HEK293 (cell line): ENCODE data around the gene E4F1.
A peak's percentile ranks its signal among the peaks of the same experiment; 100 is the strongest.

ENCODE experiments used
- CTCF ChIA-PET: fragments of 350-600 bp; formaldehyde crosslinking; extraction: SDS; loops from one replicate; lab custom pipeline; 2021; ENCODE audit warnings: antibody characterized with exemption; lab: Yijun Ruan, JAX
- POLR2A ChIA-PET: fragments of 300-600 bp; formaldehyde crosslinking; extraction: SDS; loops from one replicate; lab custom pipeline; 2020; ENCODE audit warnings: antibody characterized with exemption, inconsistent platforms; lab: Yijun Ruan, JAX
- H3K27ac ChIP-seq: fragments of 200-500 bp; sonication (Bioruptor generic); 2 replicates; pipeline ENCODE4 v1.5.1; 2014; ENCODE audit warnings: low read depth, low read length, control low read depth, inconsistent platforms; ENCODE audit errors: extremely low read depth
- H3K36me3 ChIP-seq, 2 experiments: fragments of 200-500 bp in 1 of 2; sonication (Bioruptor generic) in 1 of 2; 1 replicate in 1 of 2; 2 replicates in 1 of 2; pipeline ENCODE4 v1.5.1; 2014 to 2017; ENCODE audit warnings: inconsistent platforms in 2 of 2, low read length in 2 of 2; ENCODE audit not compliant: control insufficient read depth in 2 of 2, insufficient read depth in 1 of 2
- H3K4me1 ChIP-seq: fragments of 200-500 bp; sonication (Bioruptor generic); 2 replicates; pipeline ENCODE4 v1.5.1; 2014; ENCODE audit warnings: mild to moderate bottlenecking, low read length, inconsistent platforms; ENCODE audit not compliant: control insufficient read depth, insufficient read depth
- H3K4me3 ChIP-seq: 2 replicates; pipeline ENCODE4 v1.5.1; 2011; ENCODE audit warnings: low read depth, mild to moderate bottlenecking, control low read depth, low read length, moderate library complexity
- H3K9me3 ChIP-seq: fragments of 200-500 bp; sonication (Bioruptor generic); 2 replicates; pipeline ENCODE4 v1.5.1; 2014; ENCODE audit warnings: low read depth, low read length, inconsistent platforms; ENCODE audit not compliant: control insufficient read depth, insufficient read depth
- GLIS2 ChIP-seq: fragments of 450-650 bp; formaldehyde crosslinking; IDR thresholded peaks from 2 replicates; pipeline ENCODE4 v1.5.1; 2016; ENCODE audit warnings: missing biosample characterization, missing genetic modification characterization
- KLF7 ChIP-seq: fragments of 450-650 bp; formaldehyde crosslinking; IDR thresholded peaks from 2 replicates; pipeline ENCODE4 v1.5.1; 2016; ENCODE audit warnings: missing biosample characterization, missing genetic modification characterization, borderline replicate concordance
- SCRT2 ChIP-seq: fragments of 450-650 bp; formaldehyde crosslinking; IDR thresholded peaks from 2 replicates; pipeline ENCODE4 v1.5.1; 2016; ENCODE audit warnings: missing biosample characterization, missing genetic modification characterization
- SP2 ChIP-seq: fragments of 450-650 bp; formaldehyde crosslinking; IDR thresholded peaks from 2 replicates; pipeline ENCODE4 v1.5.1; 2016; ENCODE audit warnings: missing biosample characterization, missing genetic modification characterization
- SP3 ChIP-seq: fragments of 450-650 bp; formaldehyde crosslinking; IDR thresholded peaks from 2 replicates; pipeline ENCODE4 v1.5.1; 2016; ENCODE audit warnings: missing biosample characterization, missing genetic modification characterization
- SP7 ChIP-seq: fragments of 450-650 bp; formaldehyde crosslinking; IDR thresholded peaks from 2 replicates; pipeline ENCODE4 v1.5.1; 2016; ENCODE audit warnings: missing biosample characterization, missing genetic modification characterization
- ZBTB20 ChIP-seq: fragments of 450-650 bp; formaldehyde crosslinking; IDR thresholded peaks from 2 replicates; pipeline ENCODE4 v1.5.1; 2016; ENCODE audit warnings: missing biosample characterization, missing genetic modification characterization
- ZBTB48 ChIP-seq: fragments of 450-650 bp; formaldehyde crosslinking; IDR thresholded peaks from 2 replicates; pipeline ENCODE4 v1.5.1; 2016; ENCODE audit warnings: missing biosample characterization, missing genetic modification characterization
- ZFHX2 ChIP-seq: fragments of 450-650 bp; formaldehyde crosslinking; conservative IDR thresholded peaks from 2 replicates; pipeline ENCODE4 v1.5.1; 2016; ENCODE audit warnings: missing biosample characterization, missing genetic modification characterization
- ZNF138 ChIP-seq: fragments of 450-650 bp; formaldehyde crosslinking; IDR thresholded peaks from 2 replicates; pipeline ENCODE4 v1.5.1; 2016; ENCODE audit warnings: missing biosample characterization, missing genetic modification characterization, borderline replicate concordance
- ZNF223 ChIP-seq: fragments of 450-650 bp; formaldehyde crosslinking; IDR thresholded peaks from 2 replicates; pipeline ENCODE4 v1.5.1; 2016; ENCODE audit warnings: missing biosample characterization, missing genetic modification characterization
- ZNF239 ChIP-seq: fragments of 450-650 bp; formaldehyde crosslinking; IDR thresholded peaks from 2 replicates; pipeline ENCODE4 v1.5.1; 2016; ENCODE audit warnings: missing biosample characterization, missing genetic modification characterization
- ZNF335 ChIP-seq: fragments of 450-650 bp; formaldehyde crosslinking; conservative IDR thresholded peaks from 2 replicates; pipeline ENCODE4 v1.5.1; 2016; ENCODE audit warnings: missing biosample characterization, missing genetic modification characterization
- ZNF394 ChIP-seq: fragments of 450-650 bp; formaldehyde crosslinking; IDR thresholded peaks from 2 replicates; pipeline ENCODE4 v1.5.1; 2016; ENCODE audit warnings: missing biosample characterization, missing genetic modification characterization, mild to moderate bottlenecking, moderate library complexity, borderline replicate concordance
- ZNF548 ChIP-seq: fragments of 450-650 bp; formaldehyde crosslinking; IDR thresholded peaks from 2 replicates; pipeline ENCODE4 v1.5.1; 2016; ENCODE audit warnings: missing biosample characterization, missing genetic modification characterization
- ZNF777 ChIP-seq: fragments of 450-650 bp; formaldehyde crosslinking; IDR thresholded peaks from 2 replicates; pipeline ENCODE4 v1.5.1; 2017; ENCODE audit warnings: missing biosample characterization, missing genetic modification characterization, borderline replicate concordance
- ZSCAN23 ChIP-seq: fragments of 450-650 bp; formaldehyde crosslinking; IDR thresholded peaks from 2 replicates; pipeline ENCODE4 v1.5.1; 2016; ENCODE audit warnings: missing biosample characterization, missing genetic modification characterization
- TF ChIP-seq, protein P1 (sequence below): fragments of 450-650 bp; formaldehyde crosslinking; IDR thresholded peaks from 2 replicates; pipeline ENCODE4 v1.5.1; 2016; ENCODE audit warnings: missing biosample characterization, missing genetic modification characterization
- TF ChIP-seq, protein P2 (sequence below): fragments of 450-650 bp; formaldehyde crosslinking; IDR thresholded peaks from 2 replicates; pipeline ENCODE4 v1.5.1; 2016; ENCODE audit warnings: missing biosample characterization, missing genetic modification characterization
- TF ChIP-seq, protein P3 (sequence below): fragments of 450-650 bp; formaldehyde crosslinking; IDR thresholded peaks from 2 replicates; pipeline ENCODE4 v1.5.1; 2016; ENCODE audit warnings: missing biosample characterization, missing genetic modification characterization, low read depth
- TF ChIP-seq, protein P4 (sequence below): fragments of 450-650 bp; IDR thresholded peaks from 2 replicates; pipeline ENCODE4 v1.5.1; 2018; ENCODE audit warnings: missing biosample characterization, mild to moderate bottlenecking, missing genetic modification characterization
- TF ChIP-seq, protein P5 (sequence below): fragments of 450-650 bp; formaldehyde crosslinking; IDR thresholded peaks from 2 replicates; pipeline ENCODE4 v1.5.1; 2016; ENCODE audit warnings: missing biosample characterization, missing genetic modification characterization
- TF ChIP-seq, protein P6 (sequence below): fragments of 450-650 bp; formaldehyde crosslinking; IDR thresholded peaks from 2 replicates; pipeline ENCODE4 v1.5.1; 2016; ENCODE audit warnings: missing biosample characterization, missing genetic modification characterization

Gene E4F1

DNA sequence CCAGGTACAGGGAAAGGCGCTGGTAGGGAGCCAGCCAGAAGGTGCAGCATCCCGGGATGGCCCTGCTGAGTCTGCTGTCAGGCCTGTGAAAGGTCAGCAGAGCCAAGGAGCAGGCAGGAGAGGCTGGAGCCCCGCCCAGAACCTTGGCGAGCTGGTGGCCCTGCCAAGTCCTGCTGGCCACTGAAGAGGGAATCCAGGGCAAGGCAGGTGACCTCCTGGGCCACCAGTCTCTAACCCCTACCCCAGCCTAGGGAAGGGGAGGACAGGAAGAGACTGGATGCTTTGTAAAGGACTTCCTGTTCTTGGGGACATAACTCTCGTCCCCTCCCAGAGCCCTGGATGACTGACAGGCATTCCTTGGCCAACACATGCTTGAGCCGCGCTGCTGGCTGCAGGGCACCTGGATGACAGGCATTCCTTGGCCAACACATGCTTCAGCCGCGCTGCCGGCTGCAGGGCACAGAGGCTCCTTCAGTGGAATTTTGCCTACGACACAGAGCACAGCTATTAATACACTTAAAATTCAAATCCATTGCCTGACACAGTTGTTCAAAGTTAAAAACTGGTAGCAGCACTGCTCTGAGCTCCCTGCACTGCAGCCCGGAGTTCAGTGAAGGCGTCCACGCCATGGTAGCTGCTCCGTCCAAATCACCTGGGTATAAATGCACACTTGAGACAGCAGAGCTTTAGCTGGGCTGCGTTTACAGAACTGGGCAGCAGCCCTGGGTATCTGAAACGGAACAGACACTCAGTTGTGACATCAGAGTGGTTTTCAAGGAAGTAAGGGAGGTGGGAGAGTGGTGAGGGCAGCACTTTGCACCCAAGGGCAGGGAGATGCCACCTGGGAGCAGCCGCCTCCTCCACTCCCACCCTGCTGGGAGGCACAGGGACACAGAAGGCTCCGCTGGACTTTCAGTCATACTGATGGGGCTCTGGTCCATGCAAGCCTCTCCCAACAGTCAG lies 10.7 kb upstream of the E4F1 start (continued):
- TF ChIP-seq, protein P1, sequence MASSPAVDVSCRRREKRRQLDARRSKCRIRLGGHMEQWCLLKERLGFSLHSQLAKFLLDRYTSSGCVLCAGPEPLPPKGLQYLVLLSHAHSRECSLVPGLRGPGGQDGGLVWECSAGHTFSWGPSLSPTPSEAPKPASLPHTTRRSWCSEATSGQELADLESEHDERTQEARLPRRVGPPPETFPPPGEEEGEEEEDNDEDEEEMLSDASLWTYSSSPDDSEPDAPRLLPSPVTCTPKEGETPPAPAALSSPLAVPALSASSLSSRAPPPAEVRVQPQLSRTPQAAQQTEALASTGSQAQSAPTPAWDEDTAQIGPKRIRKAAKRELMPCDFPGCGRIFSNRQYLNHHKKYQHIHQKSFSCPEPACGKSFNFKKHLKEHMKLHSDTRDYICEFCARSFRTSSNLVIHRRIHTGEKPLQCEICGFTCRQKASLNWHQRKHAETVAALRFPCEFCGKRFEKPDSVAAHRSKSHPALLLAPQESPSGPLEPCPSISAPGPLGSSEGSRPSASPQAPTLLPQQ (tag by site-specific recombination) = no peak
- TF ChIP-seq ZNF239 (tag by site-specific recombination) (no peak), SP7 (tag by site-specific recombination) (no peak), GLIS2 (tag by site-specific recombination) (no peak), SCRT2 (no peak), ZNF394 (0 out of 2 replicates have a peak, but pooled peaks have one; percentile 3), SP2 (tag by site-specific recombination) (peak; percentile 36), ZNF777 (tag by site-specific recombination) (no peak), ZSCAN23 (no peak), KLF7 (tag by site-specific recombination) (no peak), ZNF548 (tag by site-specific recombination) (no peak), ZNF335 (tag by site-specific recombination) (peak; percentile 78)
- TF ChIP-seq, protein P2, sequence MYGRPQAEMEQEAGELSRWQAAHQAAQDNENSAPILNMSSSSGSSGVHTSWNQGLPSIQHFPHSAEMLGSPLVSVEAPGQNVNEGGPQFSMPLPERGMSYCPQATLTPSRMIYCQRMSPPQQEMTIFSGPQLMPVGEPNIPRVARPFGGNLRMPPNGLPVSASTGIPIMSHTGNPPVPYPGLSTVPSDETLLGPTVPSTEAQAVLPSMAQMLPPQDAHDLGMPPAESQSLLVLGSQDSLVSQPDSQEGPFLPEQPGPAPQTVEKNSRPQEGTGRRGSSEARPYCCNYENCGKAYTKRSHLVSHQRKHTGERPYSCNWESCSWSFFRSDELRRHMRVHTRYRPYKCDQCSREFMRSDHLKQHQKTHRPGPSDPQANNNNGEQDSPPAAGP = no peak

DNA sequence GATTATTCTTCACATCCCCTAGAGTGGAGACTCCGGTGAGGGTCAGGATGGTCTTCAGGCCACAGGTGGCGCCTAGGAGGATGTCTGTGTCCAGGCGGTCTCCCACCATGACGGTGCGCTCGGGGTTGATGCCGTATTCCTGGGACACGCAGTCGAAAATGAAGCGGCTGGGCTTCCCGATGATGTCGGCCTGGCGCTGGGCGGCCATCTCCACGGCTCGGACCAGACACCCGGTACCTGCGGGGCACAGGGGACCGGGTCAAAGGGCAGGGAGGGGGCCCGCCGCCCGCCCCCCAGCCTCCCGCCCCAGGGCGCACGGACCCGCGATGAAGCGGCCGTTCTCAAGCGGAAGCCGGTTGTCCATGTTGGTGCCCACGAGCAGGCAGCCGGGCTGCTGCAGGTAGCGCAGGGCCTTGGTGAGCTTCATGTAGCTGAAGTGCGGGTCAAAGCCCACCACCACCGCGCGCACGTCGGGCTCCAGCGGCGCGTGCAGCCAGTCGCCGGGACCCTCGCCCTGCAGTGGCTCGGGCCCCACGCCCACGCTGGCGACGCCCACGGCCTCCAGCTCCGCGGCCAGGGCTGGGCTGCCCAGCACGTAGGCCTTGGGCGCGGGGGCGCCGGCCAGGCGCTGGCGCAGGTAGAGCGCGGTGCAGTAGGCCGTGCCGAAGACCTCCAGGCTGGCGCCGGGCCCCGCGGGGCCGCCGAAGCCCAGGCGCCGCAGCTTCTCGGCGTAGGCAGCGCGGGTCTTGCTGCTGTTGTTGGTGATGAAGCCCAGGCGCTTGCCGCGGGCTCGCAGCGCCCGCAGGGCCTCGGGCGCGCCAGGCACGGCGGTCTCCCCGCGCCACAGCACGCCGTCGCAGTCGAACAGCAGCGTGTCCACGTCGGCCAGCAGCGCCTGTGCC lies 9.3 kb upstream of the E4F1 start:
- Histone ChIP-seq H3K27ac (peak overlapping the region; percentile 94), H3K4me3 (peak overlapping the region; percentile 78), H3K36me3 (peaks cover 0 to 31% of the 10 kb centered on the region in 2 experiments; a peak in 1 of 3 replicates), H3K9me3 (no peaks in the 10 kb centered on the region), H3K4me1 (0 out of 2 replicates have a peak, but pooled peaks cover 2% of the 10 kb centered on the region)
- ChIA-PET POLR2A (interaction anchor here (0.5 to 2.0 kb wide), 19 partner anchors 8 to 1059 kb away, joined by 3 to 22 read pairs (median 5); partner anchors contain the start of genes DNASE1L2, E4F1, ECI1 and MLST8), CTCF (interaction anchor here (0.6 to 1.6 kb wide), 4 partner anchors 16 to 210 kb away, joined by 3 to 7 read pairs (median 4); partner anchors contain the start of genes DNASE1L2 and ECI1)
- TF ChIP-seq, protein P3, sequence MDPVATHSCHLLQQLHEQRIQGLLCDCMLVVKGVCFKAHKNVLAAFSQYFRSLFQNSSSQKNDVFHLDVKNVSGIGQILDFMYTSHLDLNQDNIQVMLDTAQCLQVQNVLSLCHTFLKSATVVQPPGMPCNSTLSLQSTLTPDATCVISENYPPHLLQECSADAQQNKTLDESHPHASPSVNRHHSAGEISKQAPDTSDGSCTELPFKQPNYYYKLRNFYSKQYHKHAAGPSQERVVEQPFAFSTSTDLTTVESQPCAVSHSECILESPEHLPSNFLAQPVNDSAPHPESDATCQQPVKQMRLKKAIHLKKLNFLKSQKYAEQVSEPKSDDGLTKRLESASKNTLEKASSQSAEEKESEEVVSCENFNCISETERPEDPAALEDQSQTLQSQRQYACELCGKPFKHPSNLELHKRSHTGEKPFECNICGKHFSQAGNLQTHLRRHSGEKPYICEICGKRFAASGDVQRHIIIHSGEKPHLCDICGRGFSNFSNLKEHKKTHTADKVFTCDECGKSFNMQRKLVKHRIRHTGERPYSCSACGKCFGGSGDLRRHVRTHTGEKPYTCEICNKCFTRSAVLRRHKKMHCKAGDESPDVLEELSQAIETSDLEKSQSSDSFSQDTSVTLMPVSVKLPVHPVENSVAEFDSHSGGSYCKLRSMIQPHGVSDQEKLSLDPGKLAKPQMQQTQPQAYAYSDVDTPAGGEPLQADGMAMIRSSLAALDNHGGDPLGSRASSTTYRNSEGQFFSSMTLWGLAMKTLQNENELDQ (tag by site-specific recombination) = no peak
- peak; percentile 73 for TF ChIP-seq ZBTB48 (tag by site-specific recombination)
- TF ChIP-seq ZNF138 (tag by site-specific recombination) = no peak
- no peak for TF ChIP-seq SP3 (tag by site-specific recombination)
- TF ChIP-seq ZFHX2 = peak; percentile 90
- TF ChIP-seq, protein P4, sequence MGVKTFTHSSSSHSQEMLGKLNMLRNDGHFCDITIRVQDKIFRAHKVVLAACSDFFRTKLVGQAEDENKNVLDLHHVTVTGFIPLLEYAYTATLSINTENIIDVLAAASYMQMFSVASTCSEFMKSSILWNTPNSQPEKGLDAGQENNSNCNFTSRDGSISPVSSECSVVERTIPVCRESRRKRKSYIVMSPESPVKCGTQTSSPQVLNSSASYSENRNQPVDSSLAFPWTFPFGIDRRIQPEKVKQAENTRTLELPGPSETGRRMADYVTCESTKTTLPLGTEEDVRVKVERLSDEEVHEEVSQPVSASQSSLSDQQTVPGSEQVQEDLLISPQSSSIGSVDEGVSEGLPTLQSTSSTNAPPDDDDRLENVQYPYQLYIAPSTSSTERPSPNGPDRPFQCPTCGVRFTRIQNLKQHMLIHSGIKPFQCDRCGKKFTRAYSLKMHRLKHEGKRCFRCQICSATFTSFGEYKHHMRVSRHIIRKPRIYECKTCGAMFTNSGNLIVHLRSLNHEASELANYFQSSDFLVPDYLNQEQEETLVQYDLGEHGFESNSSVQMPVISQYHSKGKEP = no peak
- TF ChIP-seq, protein P5, sequence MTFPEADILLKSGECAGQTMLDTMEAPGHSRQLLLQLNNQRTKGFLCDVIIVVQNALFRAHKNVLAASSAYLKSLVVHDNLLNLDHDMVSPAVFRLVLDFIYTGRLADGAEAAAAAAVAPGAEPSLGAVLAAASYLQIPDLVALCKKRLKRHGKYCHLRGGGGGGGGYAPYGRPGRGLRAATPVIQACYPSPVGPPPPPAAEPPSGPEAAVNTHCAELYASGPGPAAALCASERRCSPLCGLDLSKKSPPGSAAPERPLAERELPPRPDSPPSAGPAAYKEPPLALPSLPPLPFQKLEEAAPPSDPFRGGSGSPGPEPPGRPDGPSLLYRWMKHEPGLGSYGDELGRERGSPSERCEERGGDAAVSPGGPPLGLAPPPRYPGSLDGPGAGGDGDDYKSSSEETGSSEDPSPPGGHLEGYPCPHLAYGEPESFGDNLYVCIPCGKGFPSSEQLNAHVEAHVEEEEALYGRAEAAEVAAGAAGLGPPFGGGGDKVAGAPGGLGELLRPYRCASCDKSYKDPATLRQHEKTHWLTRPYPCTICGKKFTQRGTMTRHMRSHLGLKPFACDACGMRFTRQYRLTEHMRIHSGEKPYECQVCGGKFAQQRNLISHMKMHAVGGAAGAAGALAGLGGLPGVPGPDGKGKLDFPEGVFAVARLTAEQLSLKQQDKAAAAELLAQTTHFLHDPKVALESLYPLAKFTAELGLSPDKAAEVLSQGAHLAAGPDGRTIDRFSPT = no peak
- no peak for TF ChIP-seq ZNF223 (tag by site-specific recombination)
- TF ChIP-seq, protein P6, sequence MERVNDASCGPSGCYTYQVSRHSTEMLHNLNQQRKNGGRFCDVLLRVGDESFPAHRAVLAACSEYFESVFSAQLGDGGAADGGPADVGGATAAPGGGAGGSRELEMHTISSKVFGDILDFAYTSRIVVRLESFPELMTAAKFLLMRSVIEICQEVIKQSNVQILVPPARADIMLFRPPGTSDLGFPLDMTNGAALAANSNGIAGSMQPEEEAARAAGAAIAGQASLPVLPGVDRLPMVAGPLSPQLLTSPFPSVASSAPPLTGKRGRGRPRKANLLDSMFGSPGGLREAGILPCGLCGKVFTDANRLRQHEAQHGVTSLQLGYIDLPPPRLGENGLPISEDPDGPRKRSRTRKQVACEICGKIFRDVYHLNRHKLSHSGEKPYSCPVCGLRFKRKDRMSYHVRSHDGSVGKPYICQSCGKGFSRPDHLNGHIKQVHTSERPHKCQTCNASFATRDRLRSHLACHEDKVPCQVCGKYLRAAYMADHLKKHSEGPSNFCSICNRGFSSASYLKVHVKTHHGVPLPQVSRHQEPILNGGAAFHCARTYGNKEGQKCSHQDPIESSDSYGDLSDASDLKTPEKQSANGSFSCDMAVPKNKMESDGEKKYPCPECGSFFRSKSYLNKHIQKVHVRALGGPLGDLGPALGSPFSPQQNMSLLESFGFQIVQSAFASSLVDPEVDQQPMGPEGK (tag by site-specific recombination) = no peak
- no peak for TF ChIP-seq ZBTB20 (tag by site-specific recombination)
